ENCODE data around the gene TRIML1. TPM values are rescaled to one million over a fixed set of nuclear protein-coding genes. Genes with fewer than 3 reads are reported as not detected.

The TRIML1 gene
- total and polyA plus RNA-seq, 9 of the 15 experiments (the other 6 are each of a cell fraction or from before 2014, with no cell fraction given) = 0.10 TPM; not detected in 8

DNA sequence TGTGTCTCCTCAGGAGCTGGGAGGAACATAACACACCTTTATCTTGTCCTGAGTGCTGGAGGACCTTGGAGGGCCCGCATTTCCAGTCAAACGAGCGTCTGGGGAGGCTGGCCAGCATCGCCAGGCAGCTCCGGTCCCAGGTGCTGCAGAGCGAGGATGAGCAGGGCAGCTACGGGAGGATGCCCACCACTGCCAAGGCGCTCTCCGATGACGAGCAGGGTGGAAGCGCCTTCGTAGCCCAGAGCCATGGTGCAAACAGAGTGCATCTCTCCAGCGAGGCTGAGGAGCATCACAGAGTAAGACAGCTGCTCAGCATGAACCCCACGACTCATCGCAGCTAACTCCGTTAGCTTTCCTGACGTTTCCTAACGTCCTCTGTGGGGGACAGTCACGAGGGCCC lies 430 bp downstream of the TRIML1 start:
- no peaks in the 10 kb centered on the region for H3K27me3 ChIP-seq (ENCODE audit: control insufficient read depth in 2 of 2, insufficient read depth in 2 of 2, low read length in 2 of 2)
- ATAC-seq (no peak), FAIRE-seq (no peak), DNase-seq (ENCODE audit: extremely low read depth in 1 of 4, low spot score in 3 of 4) (no peak)
- H3K4me3 ChIP-seq = no peak overlapping the region
- H3K36me3 ChIP-seq (ENCODE audit: control insufficient read depth, insufficient read depth, low read length) = no peaks in the 10 kb centered on the region
- no TSS peak for BruUV-seq (replicated peaks)
- H3K79me2 ChIP-seq (ENCODE audit: control insufficient read depth, insufficient read depth, low read length) = no peaks in the 10 kb centered on the region
- no peaks in the 10 kb centered on the region for H3K4me1 ChIP-seq (replicated peaks in 1 of 2; ENCODE audit: control insufficient read depth in 2 of 2, insufficient read depth in 2 of 2, low read length in 2 of 2)
- H3K9me1 ChIP-seq (ENCODE audit: control insufficient read depth, insufficient read depth, low read length) = no peaks in the 10 kb centered on the region
- TF ChIP-seq KAT8 (IDR thresholded peaks at IDR 0.05; ENCODE audit: low read depth) = no peak
- TF ChIP-seq, protein P1, sequence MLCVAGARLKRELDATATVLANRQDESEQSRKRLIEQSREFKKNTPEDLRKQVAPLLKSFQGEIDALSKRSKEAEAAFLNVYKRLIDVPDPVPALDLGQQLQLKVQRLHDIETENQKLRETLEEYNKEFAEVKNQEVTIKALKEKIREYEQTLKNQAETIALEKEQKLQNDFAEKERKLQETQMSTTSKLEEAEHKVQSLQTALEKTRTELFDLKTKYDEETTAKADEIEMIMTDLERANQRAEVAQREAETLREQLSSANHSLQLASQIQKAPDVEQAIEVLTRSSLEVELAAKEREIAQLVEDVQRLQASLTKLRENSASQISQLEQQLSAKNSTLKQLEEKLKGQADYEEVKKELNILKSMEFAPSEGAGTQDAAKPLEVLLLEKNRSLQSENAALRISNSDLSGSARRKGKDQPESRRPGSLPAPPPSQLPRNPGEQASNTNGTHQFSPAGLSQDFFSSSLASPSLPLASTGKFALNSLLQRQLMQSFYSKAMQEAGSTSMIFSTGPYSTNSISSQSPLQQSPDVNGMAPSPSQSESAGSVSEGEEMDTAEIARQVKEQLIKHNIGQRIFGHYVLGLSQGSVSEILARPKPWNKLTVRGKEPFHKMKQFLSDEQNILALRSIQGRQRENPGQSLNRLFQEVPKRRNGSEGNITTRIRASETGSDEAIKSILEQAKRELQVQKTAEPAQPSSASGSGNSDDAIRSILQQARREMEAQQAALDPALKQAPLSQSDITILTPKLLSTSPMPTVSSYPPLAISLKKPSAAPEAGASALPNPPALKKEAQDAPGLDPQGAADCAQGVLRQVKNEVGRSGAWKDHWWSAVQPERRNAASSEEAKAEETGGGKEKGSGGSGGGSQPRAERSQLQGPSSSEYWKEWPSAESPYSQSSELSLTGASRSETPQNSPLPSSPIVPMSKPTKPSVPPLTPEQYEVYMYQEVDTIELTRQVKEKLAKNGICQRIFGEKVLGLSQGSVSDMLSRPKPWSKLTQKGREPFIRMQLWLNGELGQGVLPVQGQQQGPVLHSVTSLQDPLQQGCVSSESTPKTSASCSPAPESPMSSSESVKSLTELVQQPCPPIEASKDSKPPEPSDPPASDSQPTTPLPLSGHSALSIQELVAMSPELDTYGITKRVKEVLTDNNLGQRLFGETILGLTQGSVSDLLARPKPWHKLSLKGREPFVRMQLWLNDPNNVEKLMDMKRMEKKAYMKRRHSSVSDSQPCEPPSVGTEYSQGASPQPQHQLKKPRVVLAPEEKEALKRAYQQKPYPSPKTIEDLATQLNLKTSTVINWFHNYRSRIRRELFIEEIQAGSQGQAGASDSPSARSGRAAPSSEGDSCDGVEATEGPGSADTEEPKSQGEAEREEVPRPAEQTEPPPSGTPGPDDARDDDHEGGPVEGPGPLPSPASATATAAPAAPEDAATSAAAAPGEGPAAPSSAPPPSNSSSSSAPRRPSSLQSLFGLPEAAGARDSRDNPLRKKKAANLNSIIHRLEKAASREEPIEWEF (CRISPR knock-in tag; IDR thresholded peaks at IDR 0.05) = no peak
- no peak for TF ChIP-seq LARP7 (IDR thresholded peaks at IDR 0.05)
- no peak for TF ChIP-seq ZNF431 (CRISPR knock-in tag; IDR thresholded peaks at IDR 0.05)
- TF ChIP-seq ZKSCAN3 (CRISPR knock-in tag; IDR thresholded peaks at IDR 0.05) = no peak
- no peak for TF ChIP-seq GTF2B (IDR thresholded peaks at IDR 0.05; ENCODE audit: extremely low read depth, insufficient read length)
- TF ChIP-seq POLR2B (IDR thresholded peaks at IDR 0.05; ENCODE audit: low read depth, partially characterized antibody) = no peak
- peak overlapping the region in 1 of 2 experiments; percentile 45; a peak in 1 of 4 replicates for H3K9ac ChIP-seq (ENCODE audit: insufficient read depth in 1 of 2, low read depth in 2 of 2, low read length in 2 of 2)
- WGBS (ENCODE audit: insufficient coverage, low coverage, missing lambda C conversion rate) = 1% methylated on average over 16 of the region's 19 CpGs
- POLR2A ChIA-PET = no interaction called here
- in situ Hi-C loops (cut with MboI) = no loop called here
- H2AFZ ChIP-seq (ENCODE audit: low read depth, low read length) = no peak overlapping the region
- H3K27ac ChIP-seq (ENCODE audit: extremely low read depth, low read depth, low read length) = no peak overlapping the region
- intact Hi-C loops (cut with micrococcal nuclease) = no loop called here
- H3K9me3 ChIP-seq (replicated peaks; ENCODE audit: control insufficient read depth, insufficient read depth, low read depth, low read length) = no peaks in the 10 kb centered on the region
- no peak overlapping the region for H3K4me2 ChIP-seq (ENCODE audit: insufficient read depth, low read length)
- CTCF ChIA-PET (ENCODE audit: low intra/inter-chr PET ratio) = no interaction called here
- no peaks in the 10 kb centered on the region for H4K20me1 ChIP-seq (replicated peaks; ENCODE audit: control insufficient read depth, insufficient read depth, low read length)
